ENCODE data around the gene THRB.

THRB gene

GRCh38 chr3:24494618-24495325 is at the start of gene THRB:
TSS of gene THRB (minus strand) at chr3:24494850.
- TF ChIP-seq CTCF (conservative IDR thresholded peaks at IDR 0.05; ENCODE audit: low read depth, low read length) = peak; percentile 30
- H3K4me3 ChIP-seq (ENCODE audit: low read depth, low read length) = peak within 1 kb of the TSS; percentile 67
- peak; percentile 48 for DNase-seq (ENCODE audit: low read depth)

GRCh38 chr3:24541935-24542334 is 47.3 kb upstream of the THRB start:
- TF ChIP-seq CTCF (conservative IDR thresholded peaks at IDR 0.05; ENCODE audit: low read depth, low read length) = no peak
- H3K4me3 ChIP-seq (ENCODE audit: low read depth, low read length) = no peak overlapping the region
- DNase-seq (ENCODE audit: low read depth) = no peak

- H3K4me3 ChIP-seq (ENCODE audit: low read depth, low read length) = no peak overlapping the region
- no peak for TF ChIP-seq CTCF (conservative IDR thresholded peaks at IDR 0.05; ENCODE audit: low read depth, low read length)
- DNase-seq (ENCODE audit: low read depth) = no peak
These were observed 46.2 kb upstream of the THRB start for GRCh38 chr3:24540821-24541220.

GRCh38 chr3:24539699-24540098 is 45.0 kb upstream of the THRB start:
- TF ChIP-seq CTCF (conservative IDR thresholded peaks at IDR 0.05; ENCODE audit: low read depth, low read length) = no peak
- DNase-seq (ENCODE audit: low read depth) = no peak
- H3K4me3 ChIP-seq (ENCODE audit: low read depth, low read length) = no peak overlapping the region

GRCh38 chr3:24538891-24539290 is 44.2 kb upstream of the THRB start:
- no peak for DNase-seq (ENCODE audit: low read depth)
- no peak overlapping the region for H3K4me3 ChIP-seq (ENCODE audit: low read depth, low read length)
- TF ChIP-seq CTCF (conservative IDR thresholded peaks at IDR 0.05; ENCODE audit: low read depth, low read length) = no peak

GRCh38 chr3:24533561-24534193 is 39.0 kb upstream of the THRB start:
- no peak overlapping the region for H3K4me3 ChIP-seq (ENCODE audit: low read depth, low read length)
- no peak for DNase-seq (ENCODE audit: low read depth)
- no peak for TF ChIP-seq CTCF (conservative IDR thresholded peaks at IDR 0.05; ENCODE audit: low read depth, low read length)

- H3K4me3 ChIP-seq (ENCODE audit: low read depth, low read length) = no peak overlapping the region
- no peak for TF ChIP-seq CTCF (conservative IDR thresholded peaks at IDR 0.05; ENCODE audit: low read depth, low read length)
- no peak for DNase-seq (ENCODE audit: low read depth)
These were observed 35.8 kb upstream of the THRB start for GRCh38 chr3:24530471-24530870.
